Measurements from ENCODE around the gene LMAN1. TPM values are rescaled to one million over a fixed set of nuclear protein-coding genes. Genes with fewer than 3 reads are reported as not detected.

Gene LMAN1
- total and polyA plus RNA-seq, 5 experiments from 2014 or later: 27.5 to 52.5 (median 38.4) TPM

DNA sequence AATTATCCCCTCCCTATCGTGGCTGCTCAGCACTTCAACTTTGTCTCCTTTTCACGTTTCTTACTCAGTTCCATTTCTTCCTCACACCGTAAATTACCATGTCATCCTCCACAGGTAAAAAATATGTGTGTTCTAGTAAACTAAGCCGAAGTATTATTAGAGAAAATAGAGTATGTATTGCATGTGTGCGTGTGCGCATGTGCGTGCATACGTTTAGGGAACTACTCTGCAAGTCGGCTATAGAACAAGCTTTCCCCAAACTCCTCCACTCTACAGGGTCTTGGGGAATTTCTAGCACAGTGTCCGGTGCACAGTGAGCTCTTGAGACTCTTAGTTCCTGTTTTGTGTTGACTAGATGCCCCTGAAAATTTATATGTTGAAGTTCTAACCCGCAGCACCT is 76.7 kb downstream of the LMAN1 start:
- POLR2A ChIA-PET: no interaction called here
- Mint-ChIP-seq H3K4me1 (no peaks in the 10 kb centered on the region), H3K27me3 (peaks cover 38 to 61% (median 44%) of the 10 kb centered on the region in 5 donors)

GRCh38 chr18:59279722-59280121 is 79.3 kb downstream of the LMAN1 start:
- Mint-ChIP-seq H3K27me3 (peaks cover 45 to 69% (median 50%) of the 10 kb centered on the region in 5 donors), H3K9me3 (peaks cover 0 to 5% (median 0%) of the 10 kb centered on the region in 9 donors), H3K4me3 (no peak overlapping the region), H3K4me1 (peaks cover 0 to 1% (median under 1%) of the 10 kb centered on the region in 4 donors), H3K36me3 (no peaks in the 10 kb centered on the region), H3K27ac (no peak overlapping the region)
- DNase-seq (no peak), ATAC-seq (no peak)
- POLR2A ChIA-PET: no interaction called here

More for the DNA sequence above, 76.7 kb downstream of the LMAN1 start:
- Mint-ChIP-seq H3K4me3 (no peak overlapping the region), H3K9me3 (peaks cover 0 to 2% (median 0%) of the 10 kb centered on the region in 9 donors), H3K36me3 (no peaks in the 10 kb centered on the region), H3K27ac (no peak overlapping the region)
- ATAC-seq (no peak), DNase-seq (no peak)

GRCh38 chr18:59279193-59279592 is 79.9 kb downstream of the LMAN1 start:
- POLR2A ChIA-PET: no interaction called here
- Mint-ChIP-seq H3K27me3 (peaks cover 47 to 69% (median 53%) of the 10 kb centered on the region in 5 donors), H3K9me3 (peaks cover 0 to 5% (median 0%) of the 10 kb centered on the region in 9 donors), H3K27ac (no peak overlapping the region), H3K4me3 (no peak overlapping the region), H3K4me1 (peaks cover 0 to 7% (median 3%) of the 10 kb centered on the region in 4 donors), H3K36me3 (no peaks in the 10 kb centered on the region)
- ATAC-seq (no peak), DNase-seq (no peak)

GRCh38 chr18:59278793-59279192 is 80.3 kb downstream of the LMAN1 start:
- H3K36me3 Mint-ChIP-seq: no peaks in the 10 kb centered on the region
- no peak for DNase-seq
- peaks cover 0 to 5% (median 0%) of the 10 kb centered on the region in 9 donors for H3K9me3 Mint-ChIP-seq
- ATAC-seq: no peak
- no peak overlapping the region for H3K27ac Mint-ChIP-seq
- POLR2A ChIA-PET: no interaction called here
- peaks cover 3 to 11% (median 4%) of the 10 kb centered on the region in 4 donors for H3K4me1 Mint-ChIP-seq
- H3K27me3 Mint-ChIP-seq: peaks cover 46 to 70% (median 56%) of the 10 kb centered on the region in 5 donors
- no peak overlapping the region for H3K4me3 Mint-ChIP-seq

Other genes with a start within 250 kb of the LMAN1 start
- gene SEC11C, start 219.4 kb downstream of the LMAN1 start, total RNA-seq: 10 to 100 TPM; 36.6 to 42.4 TPM
- gene SEC11C, start 219.4 kb downstream of the LMAN1 start, polyA plus RNA-seq: 100 to 1,000 TPM; 102 to 151 (median 116) TPM
- not detected for gene GRP, start 139.1 kb downstream of the LMAN1 start, total RNA-seq
- not detected for gene GRP, start 139.1 kb downstream of the LMAN1 start, polyA plus RNA-seq
- gene RAX, start 85.8 kb downstream of the LMAN1 start, total RNA-seq: not detected
- gene RAX, start 85.8 kb downstream of the LMAN1 start, polyA plus RNA-seq: not detected
- not detected for gene CPLX4, start 40.6 kb downstream of the LMAN1 start, total RNA-seq
- gene CPLX4, start 40.6 kb downstream of the LMAN1 start, polyA plus RNA-seq: not detected

All from naive thymus-derived CD8-positive, alpha-beta T cell (primary cell).